Mesothelial cell of epicardium (in vitro differentiated cells): ENCODE results near the gene RAE1. TPM values are rescaled to one million over a fixed set of nuclear protein-coding genes. Genes with fewer than 3 reads are reported as not detected.
A peak's percentile ranks its signal among the peaks of the same experiment; 100 is the strongest.

ENCODE experiments used
- DNase-seq, 2 experiments: peaks; one replicate each; pipeline ENCODE4 v3.0.0; 2021; ENCODE audit warnings: low spot score in 2 of 2; ENCODE audit not compliant: unreplicated experiment in 2 of 2
- H3K27ac Mint-ChIP-seq: 2 replicates; pipeline ENCODE4 v1.8.0; 2021; ENCODE audit warnings: mixed read lengths
- H3K27me3 Mint-ChIP-seq: 2 replicates; pipeline ENCODE4 v1.8.0; 2021; ENCODE audit warnings: low read depth, mixed read lengths
- H3K36me3 Mint-ChIP-seq: 2 replicates; pipeline ENCODE4 v1.8.0; 2021; ENCODE audit warnings: mixed read lengths
- H3K4me1 Mint-ChIP-seq: 2 replicates; pipeline ENCODE4 v1.8.0; 2021; ENCODE audit warnings: mixed read lengths
- H3K4me3 Mint-ChIP-seq: 2 replicates; pipeline ENCODE4 v1.8.0; 2021; ENCODE audit warnings: mild to moderate bottlenecking, moderate library complexity, mixed read lengths
- H3K9me3 Mint-ChIP-seq: 2 replicates; pipeline ENCODE4 v1.8.0; 2021; ENCODE audit warnings: mixed read lengths
- CTCF ChIP-seq: fragments of 200-600 bp; sonication (generic); IDR thresholded peaks from one replicate; pipeline ENCODE4 v1.5.0; 2021; ENCODE audit warnings: antibody characterized with exemption; ENCODE audit not compliant: unreplicated experiment
- total RNA-seq: library from RNA; stranded (reverse); gene quantifications from 3 replicates; pipeline ENCODE4 v1.2.1, GENCODE V29; 2021

The RAE1 gene
- total RNA-seq, 1 donor from 2014 or later: 44.4 TPM

- H3K4me1 Mint-ChIP-seq: peaks cover 7% of the 10 kb centered on the region
- no peak overlapping the region for H3K4me3 Mint-ChIP-seq
- DNase-seq: no peak
- H3K9me3 Mint-ChIP-seq: no peaks in the 10 kb centered on the region
- peaks cover 32% of the 10 kb centered on the region for H3K36me3 Mint-ChIP-seq
- TF ChIP-seq CTCF: no peak
- peak overlapping the region; percentile 55 for H3K27ac Mint-ChIP-seq
- H3K27me3 Mint-ChIP-seq: no peaks in the 10 kb centered on the region
Observed at GRCh38 chr20:57398901-57399535, 48.0 kb downstream of the RAE1 start.

- H3K27me3 Mint-ChIP-seq: no peaks in the 10 kb centered on the region
- peaks cover 35% of the 10 kb centered on the region for H3K36me3 Mint-ChIP-seq
- DNase-seq: no peak
- H3K9me3 Mint-ChIP-seq: no peaks in the 10 kb centered on the region
- H3K4me1 Mint-ChIP-seq: peaks cover 7% of the 10 kb centered on the region
- no peak for TF ChIP-seq CTCF
- H3K27ac Mint-ChIP-seq: no peak overlapping the region
- H3K4me3 Mint-ChIP-seq: no peak overlapping the region
Observed at GRCh38 chr20:57399587-57400155, 48.6 kb downstream of the RAE1 start.

- TF ChIP-seq CTCF: no peak
- peaks cover 7% of the 10 kb centered on the region for H3K4me1 Mint-ChIP-seq
- H3K27me3 Mint-ChIP-seq: no peaks in the 10 kb centered on the region
- peaks cover 35% of the 10 kb centered on the region for H3K36me3 Mint-ChIP-seq
- H3K27ac Mint-ChIP-seq: no peak overlapping the region
- no peaks in the 10 kb centered on the region for H3K9me3 Mint-ChIP-seq
- DNase-seq: no peak
- no peak overlapping the region for H3K4me3 Mint-ChIP-seq
Observed at GRCh38 chr20:57400231-57400701, 49.2 kb downstream of the RAE1 start.

GRCh38 chr20:57400821-57401564, 49.9 kb downstream of the RAE1 start:
- no peaks in the 10 kb centered on the region for H3K27me3 Mint-ChIP-seq
- DNase-seq: no peak
- H3K4me3 Mint-ChIP-seq: no peak overlapping the region
- H3K4me1 Mint-ChIP-seq: peaks cover 7% of the 10 kb centered on the region
- H3K27ac Mint-ChIP-seq: no peak overlapping the region
- TF ChIP-seq CTCF: no peak
- H3K36me3 Mint-ChIP-seq: peaks cover 31% of the 10 kb centered on the region
- no peaks in the 10 kb centered on the region for H3K9me3 Mint-ChIP-seq

GRCh38 chr20:57401565-57401918, 50.5 kb downstream of the RAE1 start:
- Mint-ChIP-seq H3K4me1 (peaks cover 7% of the 10 kb centered on the region), H3K9me3 (no peaks in the 10 kb centered on the region), H3K27me3 (no peaks in the 10 kb centered on the region), H3K27ac (no peak overlapping the region), H3K36me3 (peaks cover 27% of the 10 kb centered on the region), H3K4me3 (no peak overlapping the region)
- DNase-seq: no peak
- no peak for TF ChIP-seq CTCF
